PC-3 (cell line): ENCODE data around the gene KCNH4.

Source experiments
- EZH2 ChIP-seq: fragments of 300-600 bp; sonication (generic); IDR thresholded peaks from one replicate; pipeline ENCODE4 v1.6.1; 2017; ENCODE audit warnings: antibody characterized with exemption, mild to moderate bottlenecking, low read length; ENCODE audit not compliant: unreplicated experiment
- EZH2phosphoT487 ChIP-seq: fragments of 300-600 bp; sonication (generic); IDR thresholded peaks from 2 replicates; pipeline ENCODE4 v1.6.1; 2018; ENCODE audit warnings: mild to moderate bottlenecking, antibody characterized with exemption, low read length, borderline replicate concordance
- TF ChIP-seq, protein P1 (sequence below): fragments of 300-600 bp; sonication (generic); conservative IDR thresholded peaks from 2 replicates; pipeline ENCODE4 v1.5.1; 2017; ENCODE audit warnings: antibody characterized with exemption, low read depth, mild to moderate bottlenecking, low read length

DNA sequence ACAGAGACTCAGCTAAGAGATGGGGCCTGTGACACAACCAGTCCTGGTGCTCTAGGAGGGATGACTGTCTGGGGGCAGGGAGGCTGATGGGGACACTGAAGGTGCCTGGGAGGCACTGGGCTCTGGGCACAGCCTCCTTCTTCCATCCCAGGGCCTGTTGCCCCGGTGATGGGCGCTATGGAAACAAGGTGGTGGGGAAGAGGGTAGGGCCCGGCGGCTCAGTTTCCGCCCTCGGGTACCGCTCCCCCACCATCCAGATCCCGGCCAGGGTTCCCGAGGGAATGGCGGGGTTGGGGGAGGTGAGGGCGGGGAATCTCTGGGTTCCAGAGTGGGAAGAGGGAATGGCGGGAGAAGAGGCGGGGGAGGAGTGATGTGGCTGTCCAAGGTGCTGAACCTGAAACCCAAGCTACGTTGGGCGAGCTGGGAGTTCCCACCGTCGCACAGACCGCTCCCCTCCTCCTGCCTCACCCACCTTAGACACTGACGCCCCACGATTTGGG, 981 bp downstream of the KCNH4 start:
- TF ChIP-seq, protein P1, sequence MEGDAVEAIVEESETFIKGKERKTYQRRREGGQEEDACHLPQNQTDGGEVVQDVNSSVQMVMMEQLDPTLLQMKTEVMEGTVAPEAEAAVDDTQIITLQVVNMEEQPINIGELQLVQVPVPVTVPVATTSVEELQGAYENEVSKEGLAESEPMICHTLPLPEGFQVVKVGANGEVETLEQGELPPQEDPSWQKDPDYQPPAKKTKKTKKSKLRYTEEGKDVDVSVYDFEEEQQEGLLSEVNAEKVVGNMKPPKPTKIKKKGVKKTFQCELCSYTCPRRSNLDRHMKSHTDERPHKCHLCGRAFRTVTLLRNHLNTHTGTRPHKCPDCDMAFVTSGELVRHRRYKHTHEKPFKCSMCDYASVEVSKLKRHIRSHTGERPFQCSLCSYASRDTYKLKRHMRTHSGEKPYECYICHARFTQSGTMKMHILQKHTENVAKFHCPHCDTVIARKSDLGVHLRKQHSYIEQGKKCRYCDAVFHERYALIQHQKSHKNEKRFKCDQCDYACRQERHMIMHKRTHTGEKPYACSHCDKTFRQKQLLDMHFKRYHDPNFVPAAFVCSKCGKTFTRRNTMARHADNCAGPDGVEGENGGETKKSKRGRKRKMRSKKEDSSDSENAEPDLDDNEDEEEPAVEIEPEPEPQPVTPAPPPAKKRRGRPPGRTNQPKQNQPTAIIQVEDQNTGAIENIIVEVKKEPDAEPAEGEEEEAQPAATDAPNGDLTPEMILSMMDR, result no peak
- TF ChIP-seq EZH2 (no peak), EZH2phosphoT487 (no peak)
